Tibial artery (tissue), 4 donors: ENCODE results near the gene FAM131A.

ENCODE experiments used
- DNase-seq, 2 donors: peaks; one replicate each; pipeline ENCODE4 v3.0.0-alpha.2; 2019
- H3K27ac ChIP-seq, 2 donors: fragments of 200-600 bp; sonication (generic) in 1 of 2; 1 replicate in 1 of 2; 2 replicates in 1 of 2; pipeline ENCODE4 v1.5.1; 2018 to 2019; ENCODE audit warnings: mild to moderate bottlenecking in 1 of 2
- H3K27me3 ChIP-seq, 2 donors: fragments of 200-600 bp; sonication (generic) in 1 of 2; one replicate each; pipeline versions ENCODE4 v1.5.1 to v1.6.0; 2016 to 2019
- H3K36me3 ChIP-seq, 3 donors: fragments of 200-600 bp; sonication (generic) in 2 of 3; one replicate each; pipeline ENCODE4 v1.5.1; 2016 to 2019; ENCODE audit warnings: mild to moderate bottlenecking in 2 of 3
- H3K4me1 ChIP-seq, 4 donors: fragments of 200-600 bp; sonication (generic) in 2 of 4; 1 replicate in 3 of 4; 2 replicates in 1 of 4; pipeline ENCODE4 v1.5.1; 2016 to 2019
- H3K4me3 ChIP-seq, 2 donors: fragments of 200-600 bp; sonication (generic) in 1 of 2; 1 replicate in 1 of 2; 2 replicates in 1 of 2; pipeline ENCODE4 v1.5.1; 2018 to 2019; ENCODE audit warnings: mild to moderate bottlenecking in 2 of 2
- H3K9me3 ChIP-seq, 3 donors: fragments of 200-600 bp; sonication (generic) in 1 of 3; one replicate each; pipeline ENCODE4 v1.5.1; 2016 to 2019
- CTCF ChIP-seq, 2 experiments: fragments of 200-600 bp in 1 of 2; fragments of 450-650 bp in 1 of 2; IDR thresholded peaks; one replicate each; pipeline ENCODE4 v1.5.1; 2017 to 2019; ENCODE audit warnings: antibody characterized with exemption in 2 of 2, mild to moderate bottlenecking in 1 of 2, moderate library complexity in 1 of 2
- intact Hi-C: fragments of 100-400 bp; cut with DNase I; formaldehyde crosslinking; loops from one replicate; pipeline ENCODE4 v1.15.0; 2023; ENCODE audit warnings: low total_unique reads

The FAM131A gene

GRCh38 chr3:184355261-184356040, 18.1 kb downstream of the FAM131A start:
- H3K4me3 ChIP-seq: no peak overlapping the region
- intact Hi-C loops: no loop called here
- H3K9me3 ChIP-seq: no peaks in the 10 kb centered on the region
- peaks cover 0 to 42% (median 7%) of the 10 kb centered on the region in 3 donors for H3K36me3 ChIP-seq
- peaks cover 0 to 21% (median under 1%) of the 10 kb centered on the region in 4 donors for H3K4me1 ChIP-seq
- TF ChIP-seq CTCF (IDR thresholded peaks at IDR 0.05): no peak
- H3K27ac ChIP-seq: no peak overlapping the region
- no peak for DNase-seq
- H3K27me3 ChIP-seq: no peaks in the 10 kb centered on the region

GRCh38 chr3:184357248-184358123, 20.1 kb downstream of the FAM131A start:
- H3K9me3 ChIP-seq: no peaks in the 10 kb centered on the region
- intact Hi-C loops: no loop called here
- TF ChIP-seq CTCF (IDR thresholded peaks at IDR 0.05): no peak
- H3K27ac ChIP-seq: no peak overlapping the region
- no peaks in the 10 kb centered on the region for H3K27me3 ChIP-seq
- H3K36me3 ChIP-seq: peaks cover 0 to 35% (median 7%) of the 10 kb centered on the region in 3 donors
- H3K4me1 ChIP-seq: peaks cover 0 to 28% (median 7%) of the 10 kb centered on the region in 4 donors
- H3K4me3 ChIP-seq: no peak overlapping the region
- DNase-seq: no peak

GRCh38 chr3:184358124-184358767, 20.8 kb downstream of the FAM131A start:
- Histone ChIP-seq H3K9me3 (no peaks in the 10 kb centered on the region), H3K4me1 (peaks cover 0 to 28% (median 7%) of the 10 kb centered on the region in 4 donors), H3K27me3 (no peaks in the 10 kb centered on the region), H3K27ac (no peak overlapping the region), H3K36me3 (peaks cover 0 to 29% (median 7%) of the 10 kb centered on the region in 3 donors), H3K4me3 (no peak overlapping the region)
- DNase-seq: no peak
- intact Hi-C loops: no loop called here
- no peak for TF ChIP-seq CTCF (IDR thresholded peaks at IDR 0.05)

DNA sequence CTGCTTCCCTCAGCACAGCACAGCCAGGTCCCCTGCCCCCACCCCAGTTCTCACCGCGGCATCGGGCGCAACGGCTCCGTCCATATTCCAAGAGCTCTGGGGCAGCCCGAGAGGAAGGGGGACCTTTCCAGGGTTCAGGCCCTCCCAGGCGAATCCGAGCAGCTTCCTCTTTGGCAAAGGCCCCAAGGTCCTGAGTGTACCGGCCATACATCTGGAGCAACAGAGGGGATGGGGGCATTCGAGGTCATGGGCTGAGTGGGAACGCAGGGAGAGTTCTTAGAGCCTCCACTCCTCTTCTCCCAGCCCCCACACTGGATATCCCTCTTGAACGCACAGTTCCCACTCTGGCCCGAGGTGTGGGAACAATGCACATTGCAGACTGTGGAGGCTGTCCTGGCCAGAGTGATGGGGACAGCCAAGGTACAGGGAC, 21.5 kb downstream of the FAM131A start:
- TF ChIP-seq CTCF (IDR thresholded peaks at IDR 0.05): no peak
- intact Hi-C loops: no loop called here
- Histone ChIP-seq H3K27me3 (no peaks in the 10 kb centered on the region), H3K4me1 (peaks cover 0 to 34% (median 12%) of the 10 kb centered on the region in 4 donors), H3K9me3 (no peaks in the 10 kb centered on the region), H3K36me3 (peaks cover 0 to 29% (median 7%) of the 10 kb centered on the region in 3 donors), H3K4me3 (no peak overlapping the region), H3K27ac (no peak overlapping the region)
- DNase-seq: no peak

- Histone ChIP-seq H3K4me3 (no peak overlapping the region), H3K4me1 (peaks cover 0 to 35% (median 17%) of the 10 kb centered on the region in 4 donors), H3K27ac (no peak overlapping the region), H3K36me3 (peaks cover 0 to 29% (median 7%) of the 10 kb centered on the region in 3 donors), H3K27me3 (no peaks in the 10 kb centered on the region), H3K9me3 (no peaks in the 10 kb centered on the region)
- TF ChIP-seq CTCF (IDR thresholded peaks at IDR 0.05): no peak
- DNase-seq: no peak
- intact Hi-C loops: no loop called here
These were observed 22.2 kb downstream of the FAM131A start for GRCh38 chr3:184359610-184360009.
